Measurements from ENCODE around the gene ADAMTS9. TPM values are rescaled to one million over a fixed set of nuclear protein-coding genes. Genes with fewer than 3 reads are reported as not detected.

Gene ADAMTS9
- total RNA-seq, 1 experiment from 2014 or later: 2.4 TPM

DNA sequence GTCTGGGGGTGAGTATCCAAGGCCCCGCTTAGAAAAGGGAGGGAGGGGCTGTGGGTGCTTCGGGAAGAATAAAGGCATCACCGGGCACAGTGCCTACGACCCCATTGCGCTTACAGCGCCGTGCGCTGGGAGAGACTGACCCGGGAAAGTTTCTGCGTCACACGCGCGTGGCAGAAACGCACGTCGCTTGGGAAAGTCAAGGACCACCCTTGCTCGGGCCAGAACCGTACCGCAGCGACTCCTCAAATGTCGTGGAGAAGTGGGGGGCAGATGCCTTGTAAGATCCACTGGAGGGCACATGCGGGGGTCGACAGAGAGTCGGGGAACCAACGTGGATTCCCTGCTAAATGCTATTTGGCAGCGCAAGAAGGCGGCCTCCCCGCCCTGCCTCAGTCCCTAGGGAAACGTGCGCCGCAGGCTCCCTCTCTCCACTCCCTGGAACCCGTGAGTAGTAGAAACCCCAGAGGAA is 2.4 kb downstream of the ADAMTS9 start:
- DNase-seq (ENCODE audit: low read depth): no peak

DNA sequence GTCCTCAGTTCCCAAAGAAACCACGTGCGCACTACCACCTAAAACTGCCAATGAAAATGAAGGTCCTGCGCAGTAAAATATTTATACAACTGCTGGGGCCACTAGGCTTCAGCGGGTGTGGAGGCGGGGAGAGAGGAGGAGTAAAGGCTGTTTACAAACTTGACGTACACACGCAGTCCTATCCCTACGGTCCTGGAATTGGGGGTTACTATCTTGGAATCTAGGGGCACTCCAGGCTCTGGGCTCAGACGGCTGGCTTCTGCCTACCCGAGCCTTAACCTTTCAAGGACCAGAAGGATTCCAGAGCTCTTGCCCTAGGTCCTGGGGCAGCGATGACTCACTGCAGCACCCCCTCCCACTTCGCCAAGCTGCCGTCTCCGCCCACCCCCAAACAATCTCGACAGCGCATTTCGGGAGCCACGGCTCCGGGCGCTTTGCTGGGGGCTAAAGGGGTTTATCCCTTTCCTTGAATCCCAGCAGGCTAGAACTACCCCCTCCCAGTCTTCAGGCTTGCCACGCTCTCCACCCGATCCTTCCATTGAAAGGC is 3.0 kb downstream of the ADAMTS9 start:
- peak; percentile 33 for DNase-seq (ENCODE audit: low read depth)

DNA sequence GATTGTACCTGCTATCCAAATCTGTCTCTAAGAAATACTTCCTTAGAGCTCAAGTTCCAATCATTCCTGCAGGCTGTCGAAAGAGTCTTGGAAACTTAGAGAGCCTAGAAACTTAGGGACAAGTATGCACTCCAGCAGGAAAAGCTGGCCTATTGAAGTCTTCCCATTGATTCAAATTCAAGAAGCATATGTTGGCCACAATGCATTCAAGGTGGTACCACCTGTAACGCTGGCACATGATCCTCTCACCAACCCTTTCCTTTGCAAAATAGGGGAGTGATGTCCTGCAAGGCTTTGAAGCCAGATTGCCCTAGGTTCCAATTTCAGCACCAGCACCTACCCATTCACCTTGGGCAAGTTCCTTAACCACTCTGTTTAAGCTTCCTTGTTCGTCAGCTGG is 6.0 kb downstream of the ADAMTS9 start:
- no peak for DNase-seq (ENCODE audit: low read depth)

DNA sequence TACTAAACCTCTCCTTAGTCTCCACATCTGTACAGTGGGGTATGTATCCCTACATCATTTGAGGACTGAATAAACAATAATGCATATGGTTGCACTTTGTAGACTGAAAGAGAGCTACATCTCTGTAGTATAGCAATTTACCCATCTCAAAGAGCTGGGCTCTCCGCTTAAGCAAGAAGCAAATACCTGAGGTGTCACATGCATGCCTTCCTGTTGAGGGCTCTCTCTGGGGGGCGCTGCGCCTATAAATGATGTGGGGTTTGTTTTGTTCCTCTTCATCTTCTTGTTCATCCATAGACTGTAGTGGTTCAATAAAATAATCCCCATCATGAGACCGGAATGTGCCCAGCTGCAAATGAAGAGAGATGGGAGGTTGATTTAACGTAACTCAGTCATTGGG is 6.8 kb downstream of the ADAMTS9 start:
- DNase-seq (ENCODE audit: low read depth): no peak

DNA sequence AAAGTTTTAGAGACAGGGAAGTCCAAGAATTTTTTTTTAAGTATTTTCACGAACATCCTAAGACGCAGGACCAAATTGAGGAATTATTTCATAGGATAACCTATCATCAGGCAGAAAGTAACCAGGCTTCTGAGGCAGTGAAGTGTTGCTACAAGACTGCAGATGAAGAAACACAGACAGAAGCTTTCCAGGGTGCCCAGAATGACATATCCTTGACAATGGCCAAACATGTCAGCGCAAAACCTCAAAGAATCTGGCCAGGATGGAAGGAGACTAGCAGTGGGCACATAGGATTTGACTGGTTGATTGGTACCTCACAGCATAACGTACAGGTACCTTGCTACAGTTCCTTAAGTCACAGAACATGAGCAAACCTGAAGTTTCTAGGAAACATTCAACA is 7.5 kb downstream of the ADAMTS9 start:
- DNase-seq (ENCODE audit: low read depth): no peak

DNA sequence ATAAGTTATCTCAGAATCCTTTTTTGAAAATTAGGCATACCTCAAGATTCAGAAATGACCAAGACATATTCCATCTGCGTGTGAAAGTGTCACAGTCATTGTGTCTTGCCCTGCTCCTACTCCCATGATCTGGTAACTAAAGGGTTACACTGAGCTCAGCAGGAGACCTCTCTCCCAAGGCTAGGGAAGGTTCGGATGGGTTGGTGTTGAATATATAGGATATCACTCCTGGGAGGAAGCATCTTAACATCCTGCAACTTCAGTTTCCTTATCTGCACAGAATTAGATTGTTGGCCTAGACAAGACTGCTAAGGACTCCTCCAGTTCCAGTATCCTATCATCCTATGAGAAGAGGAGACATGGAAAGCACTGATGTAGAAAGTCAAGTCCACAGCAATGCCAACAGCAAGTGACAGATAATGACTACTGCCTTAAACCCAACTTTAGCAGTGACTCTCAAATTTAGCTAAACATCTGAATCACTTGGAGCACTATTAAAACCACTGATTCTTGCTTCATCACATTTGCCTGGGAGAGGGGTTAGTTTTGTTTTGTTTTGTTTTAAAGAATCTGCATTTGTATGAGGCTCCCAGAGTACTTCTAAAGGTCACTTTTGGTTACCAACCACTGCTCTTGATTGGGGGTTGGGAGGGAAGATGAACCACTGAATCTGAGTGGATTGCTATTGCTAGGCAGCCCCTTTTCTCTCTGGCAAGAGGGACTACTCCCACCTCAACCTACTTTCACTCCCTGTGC is 9.7 kb downstream of the ADAMTS9 start:
- DNase-seq (ENCODE audit: low read depth): no peak

DNA sequence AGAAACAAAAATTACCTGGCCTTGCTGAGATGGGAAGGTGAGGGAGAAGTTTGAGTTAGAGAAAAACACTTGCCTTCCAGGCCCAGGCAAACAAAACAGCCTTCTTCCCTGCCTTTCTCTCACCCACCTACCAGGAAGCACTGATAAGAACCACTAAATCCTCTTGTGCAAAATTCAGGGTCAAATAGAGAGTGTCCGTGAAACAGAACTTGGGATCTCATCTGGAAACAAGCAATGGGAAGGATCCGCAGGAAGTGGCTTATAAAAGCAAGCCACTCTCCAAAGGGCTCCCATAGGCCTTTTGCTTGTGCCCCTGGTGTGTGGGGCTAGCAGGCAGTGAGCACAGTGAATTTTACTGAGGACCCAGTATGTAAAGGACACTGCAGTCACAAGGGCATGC is 11.0 kb downstream of the ADAMTS9 start:
- DNase-seq (ENCODE audit: low read depth): no peak

DNA sequence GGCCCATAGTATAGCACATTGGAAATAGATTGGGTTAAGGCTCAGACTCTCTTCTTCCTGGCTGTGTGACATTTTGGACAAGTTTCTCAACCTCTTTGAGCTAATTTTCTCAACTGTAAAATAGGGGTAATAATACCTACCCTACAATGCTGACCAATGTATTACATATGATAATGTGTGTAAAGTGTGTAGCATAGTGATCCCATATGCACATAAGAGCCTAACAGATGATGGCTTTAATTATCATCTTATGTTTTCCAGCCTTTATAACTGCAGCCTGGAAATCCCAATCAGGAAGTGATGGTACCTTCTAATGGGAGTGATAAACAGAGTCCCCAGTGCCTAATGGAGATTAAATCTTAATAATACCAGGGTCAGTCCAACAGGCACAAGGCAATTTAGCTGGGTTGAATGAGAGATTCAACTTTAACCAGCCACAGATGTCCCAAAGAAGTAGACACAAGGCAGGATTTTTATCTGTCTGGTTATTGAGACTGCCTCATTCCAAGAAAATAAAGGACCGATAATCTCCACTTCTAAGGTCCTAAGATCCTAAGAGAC is 12.0 kb downstream of the ADAMTS9 start:
- no peak for DNase-seq (ENCODE audit: low read depth)

DNA sequence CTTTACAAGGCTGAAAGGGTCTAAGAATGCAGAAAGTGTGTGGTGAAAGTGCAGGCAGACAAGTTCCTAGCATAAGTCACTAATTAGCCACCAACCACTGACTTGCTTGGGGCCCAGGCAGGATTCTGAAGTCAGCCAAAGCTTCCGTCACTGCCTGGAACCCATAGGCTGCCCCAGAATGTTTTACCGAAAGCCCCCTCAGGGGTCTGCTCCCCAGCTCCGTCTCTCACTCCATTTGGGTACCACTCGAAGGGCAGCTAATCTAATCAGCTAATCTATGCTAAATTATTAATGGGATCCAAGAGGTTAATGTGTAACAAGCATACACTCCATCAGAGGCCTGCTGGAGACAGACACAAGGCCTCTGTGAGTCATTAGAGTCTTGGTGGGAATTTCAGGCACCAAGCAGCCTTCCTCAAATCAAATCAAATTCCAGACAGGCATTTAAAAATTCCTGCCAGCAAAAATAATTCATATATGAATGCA is 13.2 kb downstream of the ADAMTS9 start:
- DNase-seq (ENCODE audit: low read depth): peak; percentile 21

DNA sequence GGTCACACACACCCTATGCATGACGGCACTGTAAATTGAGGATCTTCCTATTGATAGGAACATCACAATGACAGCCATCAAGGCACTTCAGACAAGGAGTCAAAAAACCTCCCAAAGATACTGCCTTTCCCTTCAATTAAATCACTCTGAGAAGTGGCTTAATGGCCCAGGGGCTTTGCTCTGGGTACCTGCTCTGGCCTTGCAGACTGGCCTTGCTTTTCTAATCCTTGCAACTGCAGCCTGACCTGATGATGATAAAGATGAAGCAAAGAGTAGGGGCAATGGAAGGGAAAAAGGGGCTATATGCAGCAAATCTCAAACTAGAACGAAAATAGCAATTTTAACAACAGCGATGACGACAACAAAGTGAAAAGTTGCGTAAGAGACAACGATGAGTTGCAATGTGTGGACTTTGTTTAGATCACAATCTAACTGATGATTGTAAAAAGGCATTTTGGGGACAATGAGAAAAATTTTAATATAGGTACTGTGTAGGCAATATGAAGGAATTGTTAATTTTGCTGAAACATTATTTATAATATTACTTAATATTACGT is 14.6 kb downstream of the ADAMTS9 start:
- no peak for DNase-seq (ENCODE audit: low read depth)

DNA sequence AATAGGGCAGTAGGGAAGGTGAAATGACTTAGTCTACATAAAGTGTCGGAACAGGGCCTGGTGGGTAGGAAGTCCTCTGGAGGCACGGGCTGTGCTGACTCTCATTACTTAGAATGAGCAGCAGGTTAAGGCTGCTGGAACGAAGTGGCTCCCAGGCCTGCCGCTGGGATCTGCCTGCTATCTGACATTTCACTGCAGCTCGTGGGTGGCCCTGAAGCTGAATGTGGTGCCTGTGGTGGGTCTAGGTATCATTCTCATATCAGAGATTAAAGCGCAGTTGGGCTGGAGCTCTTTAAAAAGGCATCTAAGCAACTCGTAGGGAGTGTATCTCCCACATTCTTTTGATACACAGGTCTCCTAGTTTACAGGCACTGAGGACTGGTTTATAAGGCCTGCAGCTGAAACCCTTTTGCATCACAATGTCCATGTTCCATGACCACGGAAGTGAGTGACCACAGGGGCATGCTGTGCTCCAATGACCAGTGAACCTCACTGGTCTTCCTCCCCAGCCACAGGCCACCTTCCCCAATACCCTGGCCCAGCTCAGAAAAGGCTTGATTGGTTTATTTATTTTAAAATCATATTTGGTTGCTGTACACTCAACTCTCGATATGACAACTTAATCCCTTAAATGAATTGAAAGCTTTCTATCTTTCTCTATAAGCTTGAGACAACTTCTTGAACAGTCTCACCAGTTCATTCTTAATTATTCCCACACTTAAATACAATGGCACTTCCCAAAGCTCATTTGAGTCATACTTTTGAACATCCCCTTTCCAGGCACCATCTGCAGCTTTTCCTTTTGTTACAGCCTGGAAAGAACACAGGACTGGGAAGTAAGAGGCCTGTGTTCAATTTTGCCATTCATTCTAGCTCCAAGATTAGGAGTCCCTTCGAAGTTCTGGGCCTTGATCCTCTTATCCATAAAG is 19.0 kb downstream of the ADAMTS9 start:
- no peak for DNase-seq (ENCODE audit: low read depth)

DNA sequence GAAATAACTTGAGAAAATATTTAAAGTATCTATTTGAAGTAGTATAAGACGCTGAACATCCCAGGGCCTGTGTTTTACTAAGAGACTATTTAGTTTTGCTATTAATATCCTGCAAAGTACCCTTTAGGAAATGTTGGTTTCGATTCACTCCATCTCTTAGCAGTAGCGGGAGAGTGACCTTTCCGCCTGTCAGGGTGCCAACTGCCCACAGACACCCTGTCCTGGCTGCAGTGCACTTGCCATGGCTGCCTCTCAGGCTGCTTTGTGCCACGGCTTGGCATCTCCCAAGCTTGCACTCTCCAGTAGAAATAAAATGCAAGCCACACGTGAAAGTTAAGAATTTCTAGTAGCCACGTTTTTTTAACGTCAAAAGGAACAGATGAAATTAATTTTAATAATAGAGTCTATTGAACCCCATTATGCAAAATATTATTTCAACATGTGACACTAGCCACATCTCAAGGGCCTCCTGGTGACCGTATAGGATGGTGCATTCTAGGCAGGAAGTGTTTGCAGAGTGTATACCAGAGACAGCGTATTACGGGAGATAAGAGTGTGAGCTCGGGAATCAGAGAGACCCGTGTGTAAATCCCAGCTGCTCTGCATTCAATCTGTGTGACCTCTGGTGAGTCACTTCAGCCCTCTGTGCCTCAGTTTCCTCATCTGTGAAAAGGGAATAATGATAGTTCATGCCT is 19.8 kb downstream of the ADAMTS9 start:
- DNase-seq (ENCODE audit: low read depth): no peak

DNA sequence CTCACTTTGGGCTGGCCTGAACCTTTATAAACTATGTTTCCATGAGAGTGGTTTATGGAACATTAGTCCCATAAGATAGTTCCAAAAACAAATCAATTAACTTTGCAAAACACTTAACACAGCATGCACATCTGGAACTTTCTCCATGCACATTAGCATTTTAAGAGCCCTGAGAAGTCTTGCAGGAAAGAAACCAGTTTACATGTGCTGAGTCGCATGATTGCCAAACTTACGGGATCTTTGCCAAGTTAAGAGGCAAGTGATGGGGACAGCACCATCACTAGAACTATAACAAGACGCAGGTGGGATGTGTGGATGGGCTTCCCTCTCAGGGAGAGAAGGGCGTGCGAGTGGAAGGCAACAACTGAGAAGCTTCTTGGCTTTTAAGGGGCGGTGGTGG is 20.7 kb downstream of the ADAMTS9 start:
- peak; percentile 12 for DNase-seq (ENCODE audit: low read depth)

DNA sequence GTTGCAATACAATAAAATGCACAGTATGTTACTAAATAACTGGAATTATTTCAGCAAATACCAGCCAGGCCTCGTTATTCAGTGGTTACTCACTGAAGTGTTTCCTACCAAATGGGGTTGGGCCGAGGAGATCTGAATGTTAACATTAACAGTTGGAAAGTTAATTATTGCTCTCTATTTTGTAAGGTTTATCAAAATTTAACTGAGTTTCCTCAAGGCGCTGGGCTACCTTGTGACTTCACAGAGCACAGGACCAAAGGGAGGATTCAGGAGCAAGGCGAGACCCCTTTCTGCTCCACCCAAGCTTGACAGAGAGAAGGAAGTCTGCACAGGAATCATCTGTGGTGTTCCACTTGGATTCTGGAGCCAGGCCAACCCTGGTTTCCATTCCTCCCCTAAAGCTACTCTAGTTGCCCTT is 21.6 kb downstream of the ADAMTS9 start:
- DNase-seq (ENCODE audit: low read depth): peak; percentile 13

DNA sequence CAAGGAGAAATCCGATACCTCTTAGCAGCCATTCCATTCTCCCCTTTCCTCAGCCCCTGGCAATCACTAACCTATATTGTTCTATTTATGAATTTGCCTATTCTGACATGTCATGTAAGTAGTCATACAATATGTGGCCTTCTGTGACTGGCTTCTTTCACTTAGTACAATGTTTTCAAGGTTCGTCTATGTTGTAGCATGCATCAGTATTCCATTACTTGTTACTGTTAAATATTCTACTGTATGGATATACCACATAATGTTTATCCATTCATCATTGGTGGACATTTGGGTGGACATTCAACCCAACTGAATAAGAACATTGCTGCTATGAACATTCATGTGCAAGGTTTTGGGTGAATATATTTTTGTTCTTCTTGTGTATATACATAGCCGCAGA is 23.4 kb downstream of the ADAMTS9 start:
- DNase-seq (ENCODE audit: low read depth): no peak

DNA sequence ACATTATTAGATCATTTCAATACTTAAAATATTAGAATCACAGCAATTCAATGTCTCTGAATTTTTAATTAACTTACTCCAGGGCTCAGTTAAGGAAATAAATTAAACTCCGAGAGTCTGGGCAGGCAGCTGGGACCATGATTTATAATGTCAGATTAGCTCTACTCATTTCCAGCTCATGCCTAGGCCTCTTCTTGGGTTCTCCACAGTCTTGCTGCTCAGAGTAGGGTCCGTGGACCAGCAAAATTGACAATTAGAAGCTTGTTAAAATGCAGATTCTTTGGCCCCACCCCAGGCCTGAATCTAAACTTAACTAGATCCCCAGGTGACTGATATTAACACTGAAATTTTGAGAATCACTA is 28.2 kb downstream of the ADAMTS9 start:
- DNase-seq (ENCODE audit: low read depth): no peak

DNA sequence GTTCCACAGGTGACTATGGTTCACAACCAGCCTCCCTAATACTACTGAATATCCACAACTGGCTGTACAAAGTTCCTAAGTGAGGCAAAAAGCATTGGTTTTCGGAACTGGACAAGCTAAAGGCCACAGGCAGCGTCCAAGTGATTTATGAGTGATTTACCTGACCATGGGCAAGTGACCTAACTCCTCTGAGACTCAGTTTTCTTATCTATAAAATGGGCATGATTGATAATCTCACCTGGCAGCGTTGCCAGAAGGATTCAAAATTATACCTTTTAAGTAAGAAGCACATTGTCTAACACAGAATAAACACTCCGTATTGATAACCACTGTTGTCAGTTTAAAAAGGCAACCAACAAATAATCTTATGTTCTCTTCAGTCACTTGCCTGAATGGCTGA is 29.8 kb downstream of the ADAMTS9 start:
- DNase-seq (ENCODE audit: low read depth): no peak

DNA sequence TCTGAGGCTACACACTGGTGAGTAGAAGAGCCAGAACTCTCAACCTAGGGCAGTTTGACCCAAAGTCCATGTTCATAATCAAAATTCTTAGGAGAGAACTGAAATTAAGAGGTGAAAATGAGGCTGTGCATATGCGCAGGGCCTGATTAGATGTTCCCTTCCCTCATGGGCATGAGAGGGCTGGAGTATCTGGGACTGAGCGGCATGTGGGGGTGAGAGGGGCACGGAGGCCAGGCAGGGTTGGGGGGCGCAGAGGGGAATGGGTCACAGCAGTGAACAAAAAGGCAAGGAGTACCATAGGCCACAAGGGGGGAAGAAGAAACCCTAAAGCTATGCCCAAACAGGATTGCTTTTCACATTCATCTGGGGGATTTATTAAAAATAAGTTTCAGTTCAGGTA is 31.3 kb downstream of the ADAMTS9 start:
- no peak for DNase-seq (ENCODE audit: low read depth)

DNA sequence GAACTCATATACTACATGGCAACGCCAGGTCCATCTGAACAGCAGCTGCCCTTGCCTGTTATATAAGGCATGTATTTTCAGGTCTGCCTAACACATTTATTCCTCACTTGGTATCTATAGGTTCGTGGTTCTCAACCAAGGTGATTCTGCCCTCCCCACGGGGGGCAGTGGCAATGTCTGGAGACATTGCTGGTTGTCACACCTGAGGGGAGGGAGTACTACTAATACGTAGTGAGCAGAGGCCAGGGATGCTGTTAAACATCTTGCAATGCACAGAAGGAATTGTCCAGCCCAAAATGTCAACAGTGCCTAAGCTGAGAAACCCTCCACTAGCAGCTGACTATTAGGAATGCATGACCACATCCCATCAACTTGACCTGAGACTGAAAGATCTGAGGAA is 32.6 kb downstream of the ADAMTS9 start:
- DNase-seq (ENCODE audit: low read depth): no peak

DNA sequence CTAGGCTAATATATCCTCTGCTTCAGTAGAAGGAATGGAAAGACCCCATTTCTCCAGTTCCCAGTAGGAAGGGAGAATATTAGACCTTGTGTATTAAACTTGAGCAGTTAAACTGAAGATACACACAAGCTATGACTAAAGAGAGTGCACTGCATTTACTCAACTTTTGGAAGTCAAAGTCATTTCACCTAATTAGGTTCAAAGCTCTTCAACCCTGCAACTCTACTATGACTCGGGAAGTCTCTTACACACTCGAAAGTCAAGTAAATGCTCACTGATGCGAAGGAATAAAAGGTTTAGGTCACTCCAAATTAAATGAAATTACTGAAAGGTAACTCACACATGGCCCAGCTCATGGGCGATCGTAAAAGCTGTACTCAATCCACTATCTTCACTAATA is 33.8 kb downstream of the ADAMTS9 start:
- DNase-seq (ENCODE audit: low read depth): no peak

DNA sequence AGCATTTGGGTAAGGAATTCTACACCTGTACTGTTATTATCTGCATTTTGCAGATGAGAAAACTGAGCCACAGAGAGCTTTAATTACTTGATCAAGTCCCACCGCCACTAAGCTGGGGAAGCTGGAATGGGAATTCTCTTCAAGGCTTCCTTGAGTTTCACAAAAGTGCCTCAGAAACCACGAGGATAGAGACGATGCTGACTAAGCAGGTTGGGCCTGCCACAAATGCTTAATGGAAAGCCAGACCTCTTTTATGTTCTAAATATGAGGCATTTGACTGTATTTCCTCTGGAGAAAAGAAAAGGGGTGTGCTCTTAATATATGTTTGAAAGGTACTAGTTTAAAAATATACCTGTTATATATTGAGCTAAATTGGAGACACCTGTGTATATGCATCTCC is 34.7 kb downstream of the ADAMTS9 start:
- DNase-seq (ENCODE audit: low read depth): no peak
